Measurements from ENCODE around the gene ATAD3C.
"Not testable (repeated sequence)": the region's sequence is repeated elsewhere in the genome, so short reads cannot be mapped to it uniquely, and the experiment has no call there.

ATAD3C gene

GRCh38 chr1:1419363-1419812, 30.1 kb upstream of the ATAD3C start:
- no peak for DNase-seq

GRCh38 chr1:1419813-1420653, 29.5 kb upstream of the ATAD3C start:
- no peak for DNase-seq

- no peak for DNase-seq
These were observed 28.8 kb upstream of the ATAD3C start for GRCh38 chr1:1420654-1421141.

- no peak for DNase-seq
These were observed 28.2 kb upstream of the ATAD3C start, which contains the start of gene ANKRD65 for GRCh38 chr1:1421147-1421906. TSS of gene ANKRD65 (minus strand) at chr1:1421276. CDS start at chr1:1421005, 271 bp downstream.

- DNase-seq, result no peak
These were observed 27.5 kb upstream of the ATAD3C start for GRCh38 chr1:1421907-1422464.

DNA sequence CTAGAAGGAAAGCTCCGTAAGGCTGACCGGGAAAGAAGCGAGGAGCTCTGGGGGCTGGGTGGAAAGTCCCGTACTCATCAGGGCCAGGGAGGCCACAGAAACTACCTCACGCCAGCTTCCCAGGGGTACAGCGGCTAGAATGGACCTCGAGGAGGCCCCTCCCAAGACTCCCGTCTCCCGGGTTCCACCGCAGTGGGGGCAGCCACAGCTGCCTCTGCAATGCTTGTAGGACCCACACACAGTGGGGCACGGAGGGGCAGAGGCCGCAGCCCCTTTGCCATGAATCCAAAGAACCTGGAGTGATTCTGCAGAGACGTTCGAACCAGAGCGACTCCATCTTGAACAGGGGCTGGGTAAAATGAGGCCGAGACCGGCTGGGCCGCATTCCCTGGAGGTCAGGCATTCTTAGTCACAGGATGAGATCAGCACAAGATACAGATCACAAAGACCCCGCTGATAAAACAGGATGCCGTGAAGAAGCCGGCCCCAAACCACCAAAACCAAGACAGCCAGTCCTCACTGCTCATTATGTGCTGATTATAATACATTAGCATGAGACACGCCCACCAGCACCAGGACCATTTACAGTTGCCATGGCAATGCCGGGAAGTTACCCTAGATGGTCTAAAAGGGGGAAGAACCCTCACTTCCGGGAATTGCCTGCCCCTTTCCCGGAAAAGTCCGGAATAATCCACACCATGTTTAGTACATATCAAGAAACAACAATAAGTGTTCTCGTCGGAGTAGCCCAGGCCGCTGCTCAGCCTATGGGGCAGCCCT, 26.8 kb upstream of the ATAD3C start:
- DNase-seq, result no peak

- DNase-seq, result no peak
These were observed 26.3 kb upstream of the ATAD3C start for GRCh38 chr1:1423245-1423597.

DNA sequence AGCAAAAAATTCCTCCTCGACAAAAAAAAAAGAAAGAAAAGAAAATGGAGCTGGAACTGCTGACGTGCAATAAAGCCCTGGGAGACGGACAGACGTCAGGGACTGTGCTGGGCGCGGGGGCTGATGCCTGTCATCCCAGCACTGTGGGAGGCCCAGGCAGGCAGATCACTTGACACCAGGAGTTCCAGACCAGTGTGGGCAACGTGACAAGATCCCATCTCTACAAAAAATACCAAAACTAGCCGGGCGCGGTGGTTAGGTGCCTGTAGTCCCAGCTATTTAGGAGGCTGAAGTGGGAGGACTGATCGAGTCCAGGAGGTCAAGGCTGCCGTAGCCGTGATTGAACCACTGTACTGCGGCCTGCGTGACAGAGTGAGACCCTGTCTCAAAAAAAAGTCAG, 24.8 kb upstream of the ATAD3C start:
- no peak for DNase-seq

- DNase-seq, result no peak
These were observed 24.1 kb upstream of the ATAD3C start for GRCh38 chr1:1425426-1425752.

- no peak for DNase-seq
These were observed 23.6 kb upstream of the ATAD3C start for GRCh38 chr1:1425753-1426495.

- no peak for DNase-seq
These were observed 22.9 kb upstream of the ATAD3C start for GRCh38 chr1:1426496-1427105.

- no peak for DNase-seq
These were observed 22.2 kb upstream of the ATAD3C start for GRCh38 chr1:1427106-1427819.

DNA sequence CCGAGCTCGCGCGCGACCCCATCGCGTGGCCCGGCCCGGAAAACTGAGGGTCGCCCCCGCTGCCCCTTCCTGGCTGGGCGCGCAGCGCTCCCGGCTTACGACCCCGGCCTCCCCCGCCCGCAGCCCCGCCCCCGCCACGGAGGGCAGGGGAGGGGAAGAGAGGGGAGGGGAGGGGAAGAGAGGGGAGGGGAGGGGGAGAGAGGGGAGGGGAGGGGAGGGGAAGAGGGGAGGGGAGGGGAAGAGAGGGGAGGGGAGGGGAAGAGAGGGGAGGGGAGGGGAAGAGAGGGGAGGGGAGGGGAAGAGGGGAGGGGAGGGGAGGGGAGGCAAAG, 21.7 kb upstream of the ATAD3C start:
- DNase-seq, result no peak

DNA sequence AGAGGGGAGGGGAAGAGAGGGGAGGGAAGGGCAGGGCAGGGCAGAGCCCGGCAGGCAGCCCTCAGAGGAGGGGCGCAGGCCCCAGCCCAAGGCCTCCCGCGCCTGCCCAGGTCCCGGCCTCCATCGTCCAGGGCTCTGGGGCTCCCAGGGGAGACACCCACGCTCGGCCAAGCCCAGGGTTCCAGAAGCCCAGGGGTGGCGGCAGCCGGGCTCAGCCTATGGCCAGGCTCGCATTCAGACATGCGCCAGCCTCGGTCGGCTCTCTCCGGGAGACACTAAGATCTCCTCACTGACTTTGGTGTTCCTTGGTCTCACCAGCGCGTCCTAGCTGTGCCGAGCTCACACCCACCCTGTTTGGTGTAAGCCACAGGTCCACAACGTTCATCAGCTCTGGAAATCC, 21.3 kb upstream of the ATAD3C start:
- DNase-seq, result no peak

GRCh38 chr1:1428967-1429366, 20.5 kb upstream of the ATAD3C start:
- DNase-seq, result not testable (repeated sequence)

- no peak for DNase-seq
These were observed 19.8 kb upstream of the ATAD3C start for GRCh38 chr1:1429671-1430073.

DNA sequence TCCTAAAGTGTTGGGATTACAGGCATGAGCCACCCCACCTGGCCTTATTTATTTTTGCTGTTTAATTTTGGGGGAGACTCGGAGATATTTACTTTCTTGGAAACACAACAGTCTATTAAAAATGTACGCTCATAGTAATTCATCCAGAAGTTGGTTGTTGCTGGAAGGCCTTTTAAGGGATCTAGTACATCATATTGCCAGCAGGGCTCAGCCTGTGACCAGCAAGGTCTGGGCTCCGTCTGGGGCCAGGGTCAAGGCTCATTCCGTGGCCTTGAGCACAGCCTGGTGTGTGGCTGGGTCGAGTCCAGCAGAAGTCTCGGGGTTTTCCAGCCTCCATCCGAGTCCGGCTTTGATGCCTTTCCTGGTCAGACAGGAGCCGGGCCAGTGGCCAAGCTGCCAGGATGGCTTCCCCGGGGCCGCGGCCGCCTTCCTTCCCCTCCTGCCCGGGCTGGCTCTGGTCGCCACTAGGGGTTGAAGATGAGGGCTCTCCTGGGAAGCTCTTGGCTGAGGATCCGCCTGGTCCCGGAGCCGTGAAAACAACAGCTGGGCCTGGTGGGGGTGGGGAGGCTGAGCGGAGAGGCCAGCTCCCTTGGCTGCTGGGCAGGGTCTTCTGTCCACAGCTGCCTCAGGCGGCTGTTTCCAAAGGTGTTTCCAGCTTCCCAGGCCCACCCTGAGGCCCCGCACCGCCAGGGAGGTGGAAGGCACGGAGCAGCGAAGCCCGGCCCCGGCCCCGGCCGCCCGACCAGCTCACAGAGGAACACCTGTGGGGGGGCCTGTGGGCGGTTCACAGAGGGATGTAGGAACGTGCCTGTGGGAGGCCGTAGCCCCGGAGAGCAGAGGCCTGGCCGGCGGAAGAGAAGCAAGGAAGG, 19.1 kb upstream of the ATAD3C start:
- DNase-seq, result no peak

DNA sequence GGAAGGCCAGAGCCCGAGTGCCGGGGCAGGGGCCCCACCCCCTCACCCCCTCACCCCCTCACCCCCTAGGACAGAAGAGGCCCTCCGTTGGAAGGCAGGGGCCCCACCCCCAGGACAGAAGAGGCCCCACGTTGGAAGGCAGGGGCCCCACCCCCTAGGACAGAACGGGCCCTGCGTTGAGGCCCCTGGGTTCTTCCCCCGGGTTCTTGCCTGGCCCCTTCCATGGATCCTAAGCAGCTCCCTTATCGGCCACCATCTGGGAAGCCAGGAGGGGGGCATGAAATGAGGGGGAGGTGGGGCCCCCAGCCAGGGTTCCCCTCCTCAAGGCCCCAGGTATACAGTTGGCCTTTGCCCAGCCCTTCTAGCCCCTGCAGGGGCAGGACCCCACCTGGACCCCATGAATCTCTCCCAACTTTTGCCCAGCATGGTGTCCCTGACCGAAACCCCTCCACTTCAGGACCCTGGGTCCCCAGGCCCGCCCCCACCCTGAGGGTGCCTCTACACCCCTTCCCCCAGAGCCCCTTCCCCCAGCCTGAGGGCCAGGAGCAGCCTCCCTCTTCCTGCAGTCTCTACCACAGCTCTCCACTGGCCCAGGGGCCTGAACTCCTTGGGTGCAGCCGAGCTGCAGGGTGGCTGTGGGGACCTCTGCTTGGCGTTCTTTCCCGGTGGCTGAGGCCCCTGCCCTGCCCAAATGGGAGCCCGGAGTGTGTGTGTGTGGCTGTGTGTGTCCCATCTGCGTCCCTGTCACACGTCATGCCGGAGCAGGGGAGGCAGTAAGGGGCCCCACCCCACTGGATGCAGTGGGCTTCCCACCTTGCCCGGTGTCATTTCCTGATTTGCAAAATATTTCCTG, 18.3 kb upstream of the ATAD3C start:
- DNase-seq, result no peak

DNA sequence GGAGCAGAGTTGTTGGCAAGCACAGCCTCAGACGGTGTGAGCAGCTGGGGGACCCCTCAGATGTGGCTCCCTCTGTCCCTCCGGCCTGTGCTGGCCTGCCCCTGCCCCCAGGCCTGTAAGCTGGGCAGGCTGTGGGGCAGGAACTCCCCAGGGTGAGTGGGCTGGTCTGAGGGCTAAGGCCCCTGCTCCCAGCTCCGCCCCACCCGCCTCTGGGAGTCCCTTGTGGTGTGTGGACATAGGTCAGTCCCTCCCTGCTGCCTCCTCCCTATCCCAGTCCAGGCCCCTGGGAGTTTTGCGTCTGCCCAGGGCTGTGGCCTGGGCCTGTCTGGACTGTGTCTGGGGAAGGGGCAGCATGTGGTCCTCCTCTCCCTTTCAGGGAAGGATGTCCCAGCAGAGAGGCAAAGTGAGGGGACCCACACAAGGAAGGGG, 17.6 kb upstream of the ATAD3C start:
- DNase-seq, result no peak

All from T-helper 2 cell (primary cell).